Measurements from ENCODE around the gene ANKRD23.

DNA sequence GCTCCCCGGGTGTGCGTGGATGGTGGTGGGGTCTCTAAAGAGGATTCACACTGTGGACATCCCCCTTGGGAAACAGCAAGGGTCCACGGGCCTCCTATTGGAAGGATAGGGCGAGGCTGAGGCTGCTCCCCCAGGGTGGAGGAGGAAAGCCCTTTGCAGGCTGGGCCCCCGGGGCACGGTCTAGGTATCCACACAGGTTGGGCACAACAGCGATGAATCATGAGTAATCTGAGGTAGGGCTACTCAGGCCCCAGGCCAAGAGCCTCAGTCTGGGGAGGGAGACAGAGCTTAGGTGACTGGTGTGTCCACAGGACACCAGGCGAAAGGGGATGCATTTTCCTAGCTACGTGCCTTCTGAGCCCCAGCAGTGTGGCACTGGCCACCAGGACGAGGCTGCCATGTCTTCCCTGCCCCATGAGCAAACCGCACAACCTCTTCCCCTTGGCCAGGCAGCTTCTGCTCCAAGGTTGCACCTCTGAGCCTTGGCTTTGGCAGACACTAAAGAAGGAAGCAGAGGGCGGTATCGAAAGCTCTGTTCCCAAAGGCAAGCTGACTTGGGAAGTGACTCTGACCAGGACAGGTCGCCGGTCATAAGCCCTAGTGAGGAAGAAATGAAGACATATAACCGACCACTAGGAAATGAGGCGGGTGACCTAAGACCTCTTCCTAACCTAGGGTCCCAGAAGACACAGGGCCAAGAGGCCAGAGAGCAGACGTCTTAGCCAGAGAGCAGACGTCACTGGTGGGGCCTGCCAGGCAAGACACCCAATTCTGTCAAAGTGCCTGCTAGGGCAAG is 40.7 kb upstream of the ANKRD23 start:
- TF ChIP-seq, protein P1, sequence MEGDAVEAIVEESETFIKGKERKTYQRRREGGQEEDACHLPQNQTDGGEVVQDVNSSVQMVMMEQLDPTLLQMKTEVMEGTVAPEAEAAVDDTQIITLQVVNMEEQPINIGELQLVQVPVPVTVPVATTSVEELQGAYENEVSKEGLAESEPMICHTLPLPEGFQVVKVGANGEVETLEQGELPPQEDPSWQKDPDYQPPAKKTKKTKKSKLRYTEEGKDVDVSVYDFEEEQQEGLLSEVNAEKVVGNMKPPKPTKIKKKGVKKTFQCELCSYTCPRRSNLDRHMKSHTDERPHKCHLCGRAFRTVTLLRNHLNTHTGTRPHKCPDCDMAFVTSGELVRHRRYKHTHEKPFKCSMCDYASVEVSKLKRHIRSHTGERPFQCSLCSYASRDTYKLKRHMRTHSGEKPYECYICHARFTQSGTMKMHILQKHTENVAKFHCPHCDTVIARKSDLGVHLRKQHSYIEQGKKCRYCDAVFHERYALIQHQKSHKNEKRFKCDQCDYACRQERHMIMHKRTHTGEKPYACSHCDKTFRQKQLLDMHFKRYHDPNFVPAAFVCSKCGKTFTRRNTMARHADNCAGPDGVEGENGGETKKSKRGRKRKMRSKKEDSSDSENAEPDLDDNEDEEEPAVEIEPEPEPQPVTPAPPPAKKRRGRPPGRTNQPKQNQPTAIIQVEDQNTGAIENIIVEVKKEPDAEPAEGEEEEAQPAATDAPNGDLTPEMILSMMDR (IDR thresholded peaks at IDR 0.05; ENCODE audit: low read depth, low read length) = no peak
- TF ChIP-seq, protein P2, sequence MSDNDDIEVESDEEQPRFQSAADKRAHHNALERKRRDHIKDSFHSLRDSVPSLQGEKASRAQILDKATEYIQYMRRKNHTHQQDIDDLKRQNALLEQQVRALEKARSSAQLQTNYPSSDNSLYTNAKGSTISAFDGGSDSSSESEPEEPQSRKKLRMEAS (IDR thresholded peaks at IDR 0.05; ENCODE audit: low read depth, low read length) = no peak
- no peak for TF ChIP-seq POLR2A (IDR thresholded peaks at IDR 0.05; ENCODE audit: extremely low read depth, insufficient read length)
- no peak for TF ChIP-seq MYC (IDR thresholded peaks at IDR 0.05; ENCODE audit: low read depth, low read length)
